GM12878 (cell line): Measurements from ENCODE around the gene KCNN3. TPM values are rescaled to one million over a fixed set of nuclear protein-coding genes. Genes with fewer than 3 reads are reported as not detected.

Experiments used
- ATAC-seq: fragments of 200-7000 bp; cut with Tn5 transposase; 3 replicates; pipeline ENCODE4 v1.9.1; 2020; ENCODE audit warnings: mild to moderate bottlenecking, moderate library complexity
- BruUV-seq: library from RNA; stranded (reverse); fragments of 400-500 nt; replicated peaks from 2 replicates; lab custom pipeline; 2021; lab: Mats Ljungman, UMichigan
- CTCF ChIA-PET: fragments of 300-600 bp; sonication (Branson Sonifier 250); formaldehyde crosslinking; extraction: SDS; loops from one replicate; lab custom pipeline; 2021; ENCODE audit warnings: inconsistent platforms; lab: Yijun Ruan, JAX
- POLR2A ChIA-PET: fragments of 350-600 bp; formaldehyde crosslinking; extraction: SDS; loops from one replicate; lab custom pipeline; 2021; ENCODE audit warnings: inconsistent platforms; lab: Charles Lee
- RAD21 ChIA-PET: fragments of 300-600 bp; sonication (Branson Sonifier 250); formaldehyde crosslinking; loops from one replicate; lab custom pipeline; 2023; ENCODE audit warnings: antibody characterized with exemption; ENCODE audit not compliant: unreplicated experiment; lab: Charles Lee
- SMC1A ChIA-PET: fragments of 300-600 bp; sonication (Branson Sonifier 250); formaldehyde crosslinking; loops from one replicate; lab custom pipeline; 2023; ENCODE audit not compliant: unreplicated experiment, uncharacterized antibody; lab: Charles Lee
- DNase-seq: peaks from one replicate; pipeline ENCODE4 v3.0.0-alpha.2; 2011; ENCODE audit warnings: low read depth, low spot score
- FAIRE-seq: peaks from 3 replicates; lab custom pipeline; 2011; peaks lifted over from hg19 to GRCh38; lab: Jason Lieb, UNC
- H2AFZ ChIP-seq: 2 replicates; pipeline ENCODE4 v1.6.0; 2011; ENCODE audit warnings: low read depth, low read length, control low read depth; ENCODE audit not compliant: control insufficient read depth
- H3K27ac ChIP-seq: 2 replicates; pipeline ENCODE4 v1.5.1; 2011; ENCODE audit warnings: control low read depth; ENCODE audit not compliant: control insufficient read depth, insufficient read depth
- H3K27me3 ChIP-seq, 2 experiments: replicated peaks in 1 of 2; 2 replicates each; pipeline versions ENCODE4 v1.6.0 to v1.6.1; 2011; ENCODE audit warnings: low read length in 1 of 2; ENCODE audit not compliant: control insufficient read depth in 2 of 2, insufficient read depth in 2 of 2
- H3K36me3 ChIP-seq, 2 experiments: 2 replicates each; pipeline ENCODE4 v1.5.1; 2011; ENCODE audit warnings: low read length in 1 of 2; ENCODE audit not compliant: control insufficient read depth in 2 of 2, insufficient read depth in 2 of 2
- H3K4me1 ChIP-seq: 2 replicates; pipeline ENCODE4 v1.6.1; 2011; ENCODE audit warnings: mild to moderate bottlenecking, low read length, moderate library complexity, mixed read lengths; ENCODE audit not compliant: control insufficient read depth, insufficient read depth
- H3K4me2 ChIP-seq: 2 replicates; pipeline ENCODE4 v1.6.0; 2011; ENCODE audit warnings: control low read depth; ENCODE audit not compliant: control insufficient read depth, insufficient read depth
- H3K4me3 ChIP-seq: fragments of 200-600 bp; sonication (generic); 2 replicates; pipeline ENCODE4 v1.5.1; 2016
- H3K79me2 ChIP-seq: 2 replicates; pipeline ENCODE4 v1.6.0; 2011; ENCODE audit warnings: low read length; ENCODE audit not compliant: control insufficient read depth, insufficient read depth
- H3K9ac ChIP-seq: 2 replicates; pipeline ENCODE4 v1.8.0; 2011; ENCODE audit warnings: low read length, control low read depth, mixed read lengths; ENCODE audit not compliant: control insufficient read depth, insufficient read depth
- H3K9me3 ChIP-seq: replicated peaks from 3 replicates; pipeline ENCODE4 v1.5.1; 2011; ENCODE audit warnings: mild to moderate bottlenecking, low read length; ENCODE audit not compliant: control insufficient read depth, insufficient read depth
- H4K20me1 ChIP-seq: 2 replicates; pipeline ENCODE4 v1.6.0; 2011; ENCODE audit not compliant: control insufficient read depth, insufficient read depth
- EED ChIP-seq: sonication (generic); IDR thresholded peaks from 2 replicates; pipeline ENCODE4 v1.6.1; 2016; ENCODE audit warnings: antibody characterized with exemption, low read depth
- IKZF1 ChIP-seq: fragments of 450-650 bp; conservative IDR thresholded peaks from 2 replicates; pipeline ENCODE4 v1.6.1; 2017; ENCODE audit warnings: antibody characterized with exemption, mild to moderate bottlenecking
- IKZF2 ChIP-seq, 2 experiments: fragments of 450-650 bp; IDR thresholded peaks; 2 replicates each; pipeline ENCODE4 v1.6.1; 2017; ENCODE audit warnings: mild to moderate bottlenecking in 2 of 2, moderate library complexity in 2 of 2
- SPI1 ChIP-seq: IDR thresholded peaks from 2 replicates; pipeline ENCODE4 v1.6.1; 2011; ENCODE audit warnings: low read depth, mild to moderate bottlenecking, low read length, moderate library complexity, borderline replicate concordance; ENCODE audit not compliant: insufficient read depth
- WGBS: methylation state at CpG from one replicate; pipeline ENCODE4 v1.1.6; 2016; ENCODE audit warnings: low lambda C conversion rate; ENCODE audit not compliant: insufficient replicate concordance, insufficient coverage; ENCODE audit errors: missing lambda C conversion rate; 5-methylcytosine and 5-hydroxymethylcytosine counted together
- in situ Hi-C: fragments of 300-500 bp; cut with MboI; formaldehyde crosslinking; loops from 9 replicates; pipeline ENCODE4 v1.14.3; 2018; ENCODE audit warnings: mixed read lengths
- intact Hi-C: fragments of 100-400 bp; cut with micrococcal nuclease; formaldehyde crosslinking; loops from one replicate; pipeline ENCODE4 v1.14.2; 2022; ENCODE audit not compliant: unreplicated experiment
- polyA plus RNA-seq, 11 experiments: library from polyadenylated mRNA; depleted of rRNA in 4 of 11; unstranded in 6 of 11; stranded (reverse) in 5 of 11; fragments of >200 nt; fragmentation: Nextera tagmentation in 4 of 11; fragmentation: Illumina TruSeq in 1 of 11; extraction: Ambion mirVana in 4 of 11; extraction: Trizol in 1 of 11; gene quantifications; 1 replicate in 1 of 11; 2 replicates in 10 of 11; pipeline versions ENCODE4 v1.2.1 to v1.2.3, GENCODE V29; 2011 to 2016; ENCODE audit warnings: inconsistent platforms in 2 of 11, missing spikeins in 2 of 11, low read depth in 1 of 11
- total RNA-seq, 4 experiments: library from RNA; depleted of rRNA in 3 of 4; stranded (reverse); fragments of >200 nt in 3 of 4; fragmentation: Illumina TruSeq in 1 of 4; extraction: Trizol in 1 of 4; gene quantifications; 2 replicates each; pipeline versions ENCODE4 v1.2.1 to v1.2.3, GENCODE V29; 2013 to 2021
- TF ChIP-seq, protein P1 (sequence below): fragments of 450-650 bp; formaldehyde crosslinking; IDR thresholded peaks from 2 replicates; pipeline ENCODE4 v1.4.0; 2020; ENCODE audit warnings: mild to moderate bottlenecking, moderate library complexity
- TF ChIP-seq, protein P2 (sequence below): fragments of 450-650 bp; IDR thresholded peaks from 2 replicates; pipeline ENCODE4 v1.6.1; 2017; ENCODE audit warnings: mild to moderate bottlenecking, moderate library complexity

The KCNN3 gene
- total and polyA plus RNA-seq, 10 of the 15 experiments (the other 5 are each of a cell fraction or from before 2014, with no cell fraction given) = 3.5 to 26.4 (median 14.9) TPM

DNA sequence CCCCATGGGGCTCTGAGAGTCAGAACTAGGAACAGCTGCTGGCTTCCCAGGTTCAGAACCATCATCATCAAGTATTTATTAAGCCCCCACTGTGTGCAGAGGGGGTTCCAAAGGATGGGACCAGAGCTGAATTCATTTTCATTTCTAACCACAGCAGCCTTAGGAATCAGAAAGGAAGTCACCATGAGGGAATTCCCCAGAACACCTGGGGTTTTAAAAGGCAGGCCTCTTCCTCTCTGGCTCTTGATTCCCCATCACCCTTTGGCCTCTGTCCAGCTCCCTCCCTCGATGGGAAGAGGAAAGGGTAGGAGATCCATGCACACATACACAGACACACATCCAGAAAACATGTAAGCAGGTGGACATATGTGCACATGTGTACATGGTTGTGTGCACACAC is 1.3 kb upstream of the KCNN3 start:
- ATAC-seq (no peak), DNase-seq (no peak), FAIRE-seq (no peak)
- WGBS = 0% methylated on average over 1 of the region's 1 CpG
- intact Hi-C loops (no loop called here), in situ Hi-C loops (no loop called here)
- TF ChIP-seq SPI1 (0 out of 2 replicates have a peak, but pooled peaks have one; percentile 4), EED (peak; percentile 81), IKZF1 (peak; percentile 18), IKZF2 (IDR thresholded peaks at IDR 0.05) (peak in 1 of 2 experiments; percentile 25; a peak in 2 of 4 replicates)
- TF ChIP-seq, protein P1, sequence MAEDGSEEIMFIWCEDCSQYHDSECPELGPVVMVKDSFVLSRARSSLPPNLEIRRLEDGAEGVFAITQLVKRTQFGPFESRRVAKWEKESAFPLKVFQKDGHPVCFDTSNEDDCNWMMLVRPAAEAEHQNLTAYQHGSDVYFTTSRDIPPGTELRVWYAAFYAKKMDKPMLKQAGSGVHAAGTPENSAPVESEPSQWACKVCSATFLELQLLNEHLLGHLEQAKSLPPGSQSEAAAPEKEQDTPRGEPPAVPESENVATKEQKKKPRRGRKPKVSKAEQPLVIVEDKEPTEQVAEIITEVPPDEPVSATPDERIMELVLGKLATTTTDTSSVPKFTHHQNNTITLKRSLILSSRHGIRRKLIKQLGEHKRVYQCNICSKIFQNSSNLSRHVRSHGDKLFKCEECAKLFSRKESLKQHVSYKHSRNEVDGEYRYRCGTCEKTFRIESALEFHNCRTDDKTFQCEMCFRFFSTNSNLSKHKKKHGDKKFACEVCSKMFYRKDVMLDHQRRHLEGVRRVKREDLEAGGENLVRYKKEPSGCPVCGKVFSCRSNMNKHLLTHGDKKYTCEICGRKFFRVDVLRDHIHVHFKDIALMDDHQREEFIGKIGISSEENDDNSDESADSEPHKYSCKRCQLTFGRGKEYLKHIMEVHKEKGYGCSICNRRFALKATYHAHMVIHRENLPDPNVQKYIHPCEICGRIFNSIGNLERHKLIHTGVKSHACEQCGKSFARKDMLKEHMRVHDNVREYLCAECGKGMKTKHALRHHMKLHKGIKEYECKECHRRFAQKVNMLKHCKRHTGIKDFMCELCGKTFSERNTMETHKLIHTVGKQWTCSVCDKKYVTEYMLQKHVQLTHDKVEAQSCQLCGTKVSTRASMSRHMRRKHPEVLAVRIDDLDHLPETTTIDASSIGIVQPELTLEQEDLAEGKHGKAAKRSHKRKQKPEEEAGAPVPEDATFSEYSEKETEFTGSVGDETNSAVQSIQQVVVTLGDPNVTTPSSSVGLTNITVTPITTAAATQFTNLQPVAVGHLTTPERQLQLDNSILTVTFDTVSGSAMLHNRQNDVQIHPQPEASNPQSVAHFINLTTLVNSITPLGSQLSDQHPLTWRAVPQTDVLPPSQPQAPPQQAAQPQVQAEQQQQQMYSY = no peak
- TF ChIP-seq, protein P2, sequence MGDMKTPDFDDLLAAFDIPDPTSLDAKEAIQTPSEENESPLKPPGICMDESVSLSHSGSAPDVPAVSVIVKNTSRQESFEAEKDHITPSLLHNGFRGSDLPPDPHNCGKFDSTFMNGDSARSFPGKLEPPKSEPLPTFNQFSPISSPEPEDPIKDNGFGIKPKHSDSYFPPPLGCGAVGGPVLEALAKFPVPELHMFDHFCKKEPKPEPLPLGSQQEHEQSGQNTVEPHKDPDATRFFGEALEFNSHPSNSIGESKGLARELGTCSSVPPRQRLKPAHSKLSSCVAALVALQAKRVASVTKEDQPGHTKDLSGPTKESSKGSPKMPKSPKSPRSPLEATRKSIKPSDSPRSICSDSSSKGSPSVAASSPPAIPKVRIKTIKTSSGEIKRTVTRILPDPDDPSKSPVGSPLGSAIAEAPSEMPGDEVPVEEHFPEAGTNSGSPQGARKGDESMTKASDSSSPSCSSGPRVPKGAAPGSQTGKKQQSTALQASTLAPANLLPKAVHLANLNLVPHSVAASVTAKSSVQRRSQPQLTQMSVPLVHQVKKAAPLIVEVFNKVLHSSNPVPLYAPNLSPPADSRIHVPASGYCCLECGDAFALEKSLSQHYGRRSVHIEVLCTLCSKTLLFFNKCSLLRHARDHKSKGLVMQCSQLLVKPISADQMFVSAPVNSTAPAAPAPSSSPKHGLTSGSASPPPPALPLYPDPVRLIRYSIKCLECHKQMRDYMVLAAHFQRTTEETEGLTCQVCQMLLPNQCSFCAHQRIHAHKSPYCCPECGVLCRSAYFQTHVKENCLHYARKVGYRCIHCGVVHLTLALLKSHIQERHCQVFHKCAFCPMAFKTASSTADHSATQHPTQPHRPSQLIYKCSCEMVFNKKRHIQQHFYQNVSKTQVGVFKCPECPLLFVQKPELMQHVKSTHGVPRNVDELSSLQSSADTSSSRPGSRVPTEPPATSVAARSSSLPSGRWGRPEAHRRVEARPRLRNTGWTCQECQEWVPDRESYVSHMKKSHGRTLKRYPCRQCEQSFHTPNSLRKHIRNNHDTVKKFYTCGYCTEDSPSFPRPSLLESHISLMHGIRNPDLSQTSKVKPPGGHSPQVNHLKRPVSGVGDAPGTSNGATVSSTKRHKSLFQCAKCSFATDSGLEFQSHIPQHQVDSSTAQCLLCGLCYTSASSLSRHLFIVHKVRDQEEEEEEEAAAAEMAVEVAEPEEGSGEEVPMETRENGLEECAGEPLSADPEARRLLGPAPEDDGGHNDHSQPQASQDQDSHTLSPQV = no peak
- ChIA-PET POLR2A (interaction anchor here (0.6 to 11.9 kb wide), 8 partner anchors 13 to 206 kb away, joined by 4 to 204 read pairs (median 5); partner anchors contain the start of genes CKS1B and PMVK), CTCF (interaction anchor here (1.1 to 3.3 kb wide), 4 partner anchors 9 to 121 kb away, joined by 3 to 11 read pairs (median 5); partner anchors contain the start of gene PMVK), RAD21 (interaction anchor here (1.0 to 15.4 kb wide), 9 partner anchors 13 to 312 kb away, joined by 3 to 254 read pairs (median 6); partner anchors contain the start of gene PMVK), SMC1A (interaction anchor here (0.8 to 9.4 kb wide), 10 partner anchors 13 to 312 kb away, joined by 3 to 113 read pairs (median 4); no protein-coding TSS in a partner anchor)
- H2AFZ ChIP-seq = no peak overlapping the region
- H3K27ac ChIP-seq = peak overlapping the region; percentile 40; the same call in 1 of the 2 replicates
- peaks cover 46% of the 10 kb centered on the region for H3K4me1 ChIP-seq
- no peak overlapping the region for H3K4me3 ChIP-seq
- peak overlapping the region; percentile 15; the same call in 1 of the 2 replicates for H3K4me2 ChIP-seq
- H3K9ac ChIP-seq = no peak overlapping the region
- peaks cover 31% of the 10 kb centered on the region for H3K79me2 ChIP-seq
- no peaks in the 10 kb centered on the region for H4K20me1 ChIP-seq
- H3K9me3 ChIP-seq = no peaks in the 10 kb centered on the region; the same call in 2 of the 3 replicates
- H3K27me3 ChIP-seq = no peaks in the 10 kb centered on the region
- no peaks in the 10 kb centered on the region for H3K36me3 ChIP-seq
- BruUV-seq = no TSS peak
